GM18858 (cell line): ENCODE results near the gene LIMCH1.

Experiments used
- ATAC-seq: cut with Tn5 transposase; IDR thresholded peaks from one replicate; pipeline ENCODE4 v1.9.1; 2021; ENCODE audit not compliant: unreplicated experiment

LIMCH1 gene

GRCh38 chr4:41567186-41567585, 29.2 kb downstream of the LIMCH1 start:
- ATAC-seq: no peak

DNA sequence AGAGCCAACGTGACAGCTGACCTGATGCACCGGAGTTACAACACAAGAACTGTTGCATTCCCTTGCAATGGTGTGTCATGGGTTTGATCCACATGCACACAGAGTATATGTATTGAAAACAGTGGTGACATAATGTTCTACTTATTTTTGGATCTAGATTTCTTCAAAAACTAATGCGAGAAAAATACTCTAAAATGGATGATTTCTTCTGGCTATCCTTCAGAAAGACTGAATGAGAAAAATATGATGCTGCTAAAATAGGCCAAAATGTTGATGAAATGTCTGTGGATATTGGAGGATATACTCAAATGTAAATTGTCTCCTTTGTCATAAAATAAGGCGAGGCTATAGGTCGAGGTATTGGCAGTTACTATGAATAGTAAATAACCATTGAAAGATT, 30.4 kb downstream of the LIMCH1 start:
- no peak for ATAC-seq

DNA sequence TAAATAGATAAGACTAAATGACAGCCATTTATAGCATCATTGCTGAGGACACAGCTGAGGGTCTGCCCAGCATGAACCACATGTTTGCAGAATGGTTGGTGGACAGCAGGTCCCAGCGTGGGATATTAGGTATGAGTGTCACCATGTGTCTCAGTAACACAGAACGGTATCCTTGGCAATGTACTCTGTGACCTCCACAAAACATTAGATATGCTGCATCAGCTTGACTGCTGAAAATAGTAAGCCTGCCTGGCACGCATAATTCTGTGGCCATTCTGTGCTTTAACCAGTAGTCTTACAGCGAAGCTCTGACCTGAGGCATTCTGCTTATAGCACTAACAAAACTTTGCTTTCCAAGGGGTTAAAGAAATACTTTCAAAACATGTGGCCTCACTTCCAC, 32.0 kb downstream of the LIMCH1 start:
- ATAC-seq: no peak

- no peak for ATAC-seq
Measured at GRCh38 chr4:41571422-41571821, 33.5 kb downstream of the LIMCH1 start.

DNA sequence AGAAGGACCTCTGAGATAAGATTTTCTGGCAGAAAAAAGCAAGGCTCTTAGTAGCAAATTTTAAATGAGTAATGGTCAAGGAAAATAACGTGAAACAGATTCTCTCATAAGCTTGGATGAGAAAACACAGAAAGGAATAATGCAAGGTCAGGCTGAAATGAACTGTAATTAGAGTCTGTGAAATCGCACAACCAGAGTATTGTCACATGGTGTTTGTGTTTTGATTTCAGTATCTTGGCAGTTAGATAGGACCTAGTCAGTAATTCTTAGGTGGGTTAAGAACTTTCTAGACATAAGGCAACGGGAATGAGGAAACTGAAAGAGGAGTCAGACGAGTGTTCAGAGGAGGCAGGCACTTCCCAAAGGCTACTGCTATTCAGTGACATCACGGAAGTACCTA, 34.6 kb downstream of the LIMCH1 start:
- ATAC-seq: no peak

DNA sequence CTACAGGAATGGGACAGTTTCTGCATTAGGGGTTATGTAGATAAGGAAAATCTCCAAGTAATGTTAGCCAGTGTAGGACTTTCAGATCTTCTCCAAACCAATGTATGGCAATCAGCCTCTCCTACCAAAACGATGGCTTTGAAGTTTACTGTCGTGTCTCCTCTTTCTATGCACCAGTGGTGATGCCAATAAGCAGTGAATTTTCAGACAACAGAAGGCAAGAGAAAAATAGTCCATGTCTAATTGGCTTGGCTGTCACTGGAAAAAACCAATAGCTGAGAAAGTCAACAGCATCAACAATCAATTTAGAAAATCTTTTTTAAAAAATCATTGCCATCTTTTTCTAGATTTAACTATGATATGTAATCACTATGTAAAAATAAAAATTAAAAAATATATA, 35.0 kb downstream of the LIMCH1 start:
- no peak for ATAC-seq

- ATAC-seq: no peak
Measured at GRCh38 chr4:41573502-41574001, 35.6 kb downstream of the LIMCH1 start.

DNA sequence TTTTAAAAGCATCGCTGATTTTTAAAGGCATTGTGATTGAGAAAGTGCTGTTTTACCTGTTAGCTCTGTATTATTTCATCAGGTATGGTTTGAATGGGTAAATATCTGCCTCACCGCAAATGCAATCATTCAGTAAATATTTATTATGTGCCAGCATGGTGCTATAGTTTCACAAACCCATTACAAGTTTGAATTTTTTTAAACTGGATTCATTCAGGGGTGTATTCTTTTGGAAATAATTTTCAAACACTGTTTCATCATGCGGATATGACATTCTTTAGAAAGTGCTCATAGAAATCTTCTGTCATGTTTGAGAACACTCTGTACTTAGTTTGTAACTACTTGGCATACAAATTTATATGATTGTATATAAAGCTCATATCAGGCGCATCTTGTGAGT, 37.2 kb downstream of the LIMCH1 start:
- no peak for ATAC-seq

- no peak for ATAC-seq
Measured at GRCh38 chr4:41575665-41576064, 37.7 kb downstream of the LIMCH1 start.

DNA sequence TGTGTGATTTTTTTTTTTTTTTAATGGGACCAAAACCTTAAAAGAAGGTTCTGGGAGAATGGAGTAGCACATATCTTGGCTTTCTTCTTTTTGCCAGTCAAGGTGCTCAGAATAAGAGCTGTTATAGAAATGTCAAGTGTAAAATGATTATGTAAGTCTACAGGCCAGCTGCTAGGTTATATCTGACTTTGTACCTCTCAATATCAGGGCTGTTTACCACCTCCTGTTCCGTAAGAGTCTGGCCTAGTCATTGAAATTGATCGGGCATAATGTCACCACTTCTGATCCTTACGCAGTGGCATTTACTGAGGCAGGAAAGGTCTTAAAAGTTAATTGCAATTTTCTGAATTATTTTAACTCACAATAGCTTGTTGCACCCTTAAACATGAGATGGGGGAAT, 41.1 kb downstream of the LIMCH1 start:
- ATAC-seq: no peak

DNA sequence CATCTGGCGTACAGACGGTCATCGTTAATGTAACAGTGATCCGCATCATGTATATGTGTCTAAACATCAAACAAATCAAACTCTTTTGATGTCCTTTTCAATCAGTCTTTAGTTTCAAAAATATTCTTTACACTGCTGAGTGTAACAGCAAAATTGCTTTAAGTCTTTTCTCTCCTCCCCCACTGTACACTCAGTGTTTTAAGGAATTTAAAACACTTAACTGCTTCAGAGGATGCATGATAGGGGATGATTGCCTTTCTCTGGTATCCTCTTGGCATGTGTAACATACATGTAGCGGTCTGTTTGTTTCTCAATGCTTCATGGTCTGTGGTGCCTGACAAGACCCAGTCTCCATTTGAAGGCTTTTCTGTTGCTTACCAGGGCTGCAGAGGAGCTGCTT, 41.6 kb downstream of the LIMCH1 start:
- ATAC-seq: no peak

DNA sequence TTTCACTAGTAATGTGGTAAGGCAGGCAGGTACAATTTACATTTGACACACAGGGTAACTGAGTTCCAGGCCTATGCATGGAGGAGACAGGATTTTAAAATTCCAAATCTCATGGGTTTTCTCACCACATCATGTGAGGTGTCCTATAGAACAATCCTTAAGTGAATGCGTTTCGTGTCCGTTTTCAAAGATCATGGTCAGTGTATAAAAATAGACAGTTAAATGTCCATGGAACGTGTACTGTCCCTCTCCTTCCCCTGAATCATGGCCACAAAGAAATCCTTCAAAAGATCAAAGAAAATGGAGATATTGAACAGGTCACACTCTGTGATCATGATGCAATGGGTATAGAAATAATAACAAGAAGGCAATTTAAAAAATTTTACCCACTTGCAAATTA, 42.0 kb downstream of the LIMCH1 start:
- no peak for ATAC-seq

DNA sequence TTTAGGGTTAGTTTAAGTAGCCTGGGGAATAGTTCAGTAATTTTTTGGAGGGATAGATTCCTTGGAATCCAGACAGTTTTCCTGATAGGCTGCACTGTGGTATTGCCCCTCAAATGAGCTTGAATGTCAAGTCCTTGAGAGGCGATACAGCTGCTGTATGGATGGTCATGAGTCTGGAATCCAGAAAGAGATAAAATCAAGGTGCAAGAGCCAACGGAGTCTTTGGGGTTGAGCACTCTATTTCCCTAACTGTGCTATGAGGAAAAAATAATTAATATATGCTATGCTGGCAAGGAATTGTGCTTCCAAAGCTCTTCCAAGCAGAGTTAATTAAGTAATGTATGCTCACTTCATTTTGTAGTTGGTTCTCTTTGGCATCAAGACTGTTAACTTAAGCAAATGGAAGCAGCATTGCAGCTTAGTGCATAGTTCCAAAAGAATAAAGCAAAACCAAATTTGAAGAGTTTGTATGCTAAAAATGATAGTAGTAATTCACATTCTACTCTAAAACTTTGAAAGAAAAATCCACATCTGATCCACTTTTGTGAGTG, 48.8 kb downstream of the LIMCH1 start:
- no peak for ATAC-seq

- no peak for ATAC-seq
Measured at GRCh38 chr4:41587286-41587685, 49.3 kb downstream of the LIMCH1 start.

DNA sequence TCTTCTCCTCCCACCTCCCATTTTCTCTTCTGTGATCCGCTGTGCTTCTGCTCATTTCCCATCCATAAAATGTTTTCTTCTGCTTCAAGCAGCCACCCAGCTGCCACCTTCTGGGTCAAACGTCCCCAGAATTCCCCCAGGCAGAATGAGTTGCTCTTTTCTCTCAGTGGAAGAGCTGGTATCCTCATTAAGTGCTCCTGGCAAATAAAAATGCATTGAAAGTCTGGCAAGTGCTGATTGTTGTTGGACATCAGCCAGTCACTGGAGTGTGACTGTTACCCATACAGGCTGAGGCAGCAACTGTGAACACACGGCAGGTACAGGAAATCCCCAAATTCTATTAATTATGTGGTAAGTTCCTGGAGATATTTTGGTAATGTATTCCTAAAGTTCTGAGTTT, 52.6 kb downstream of the LIMCH1 start:
- no peak for ATAC-seq

DNA sequence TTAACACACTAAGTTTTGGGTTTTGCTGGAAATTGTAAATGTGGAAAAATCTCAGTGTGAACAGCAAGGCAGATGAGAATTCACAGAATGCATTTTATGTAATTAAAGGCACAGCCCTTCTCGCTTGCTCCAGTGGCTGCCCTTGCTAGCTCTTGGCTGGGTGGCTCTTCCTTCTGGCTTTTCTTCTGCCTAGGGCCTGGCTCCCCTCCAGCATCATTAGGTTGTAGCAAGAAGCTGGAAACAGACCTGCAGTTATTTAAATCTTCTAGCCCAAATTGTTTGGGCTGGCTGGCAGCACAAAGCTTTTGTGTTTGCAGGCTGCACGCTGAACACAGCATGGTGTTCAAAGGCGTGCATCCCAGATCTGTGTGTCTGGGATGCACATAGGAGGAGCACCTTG, 56.5 kb downstream of the LIMCH1 start:
- ATAC-seq: no peak

DNA sequence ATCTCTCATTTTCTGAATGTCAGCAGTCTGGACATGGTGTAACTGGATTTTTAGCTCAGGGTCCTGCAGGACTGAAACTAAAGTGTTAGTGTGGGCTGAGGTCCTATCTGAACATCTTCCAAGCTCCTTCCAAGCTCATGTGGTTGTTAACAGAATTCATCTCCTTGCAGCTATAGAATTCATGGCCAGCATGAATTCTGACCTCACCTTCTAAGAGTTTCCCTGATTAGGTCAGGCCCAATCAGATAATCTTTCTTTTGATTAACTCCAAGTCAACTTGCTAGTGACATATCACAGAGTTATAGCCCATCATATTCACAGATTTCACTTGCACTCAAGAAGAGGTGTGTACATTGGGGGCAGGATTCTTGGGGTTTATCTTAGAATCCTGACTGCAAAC, 59.5 kb downstream of the LIMCH1 start:
- no peak for ATAC-seq

GRCh38 chr4:41598580-41598979, 60.6 kb downstream of the LIMCH1 start:
- ATAC-seq: no peak

- ATAC-seq: no peak
Measured at GRCh38 chr4:41599192-41599786, 61.3 kb downstream of the LIMCH1 start.

GRCh38 chr4:41600243-41600912, 62.4 kb downstream of the LIMCH1 start:
- no peak for ATAC-seq

DNA sequence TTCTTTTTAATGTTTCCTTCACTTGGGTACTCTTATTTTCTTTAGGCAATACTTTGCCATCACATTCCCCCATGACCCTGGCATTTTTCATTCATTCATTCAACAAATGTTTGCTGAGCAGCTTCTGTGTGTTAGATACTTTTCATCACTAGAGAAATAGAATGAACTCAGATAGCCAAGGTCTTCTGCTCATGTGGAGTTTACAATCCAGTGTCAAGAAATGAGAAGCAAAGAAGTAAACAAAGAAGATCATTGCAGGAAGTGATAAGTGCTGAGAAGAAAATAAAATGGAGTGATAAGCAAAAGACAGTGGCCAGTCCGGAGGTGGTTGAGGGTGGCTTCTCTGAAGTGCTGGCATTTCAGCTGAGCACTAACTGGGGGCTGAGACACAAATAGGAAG, 63.1 kb downstream of the LIMCH1 start:
- no peak for ATAC-seq

DNA sequence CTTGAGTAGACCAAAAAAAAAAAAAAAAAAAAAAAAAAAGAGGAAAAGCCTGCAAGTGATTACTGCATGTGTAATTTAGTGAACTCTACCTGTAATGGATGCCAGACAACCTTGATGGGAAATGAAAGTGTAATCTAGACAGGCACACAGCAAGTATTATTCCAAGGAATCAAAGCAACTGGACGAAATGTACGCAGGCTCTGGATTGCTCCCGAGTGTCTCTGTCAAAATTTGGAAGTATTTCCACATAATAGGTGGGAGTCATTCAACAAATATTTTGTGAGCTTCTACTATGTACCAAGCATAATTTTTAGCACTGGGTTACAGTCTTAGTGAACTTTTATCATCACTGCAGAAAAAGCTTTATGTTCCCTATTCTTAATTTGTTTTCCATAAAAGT, 64.2 kb downstream of the LIMCH1 start:
- no peak for ATAC-seq
